ENCODE results near the gene FUT4.

- TF ChIP-seq CTCF (conservative IDR thresholded peaks at IDR 0.05; ENCODE audit: low read length) (no peak), EZH2phosphoT487 (IDR thresholded peaks at IDR 0.05; ENCODE audit: borderline replicate concordance, low read depth, low read length) (no peak)
These were observed 1.8 kb downstream of the FUT4 start for GRCh38 chr11:94545264-94546161.

All from OCI-LY7 (cell line).